Liver (tissue), 9 donors: ENCODE results near the gene CEACAM19. TPM values are rescaled to one million over a fixed set of nuclear protein-coding genes. Genes with fewer than 3 reads are reported as not detected.

Source experiments
- DNase-seq: peaks from one replicate; pipeline ENCODE4 v3.0.0-alpha.2; 2017; ENCODE audit warnings: low spot score
- H3K27ac ChIP-seq, 2 donors: one replicate each; pipeline ENCODE4 v1.7.0; 2013; ENCODE audit warnings: inconsistent platforms in 2 of 2, low read length in 2 of 2, control low read depth in 1 of 2, low read depth in 1 of 2, mild to moderate bottlenecking in 1 of 2
- H3K27me3 ChIP-seq, 4 donors: one replicate each; pipeline versions ENCODE4 v1.6.1 to v1.7.0; 2013; ENCODE audit warnings: low read length in 3 of 4, inconsistent platforms in 1 of 4, mild to moderate bottlenecking in 1 of 4, moderate library complexity in 1 of 4; ENCODE audit not compliant: control insufficient read depth in 4 of 4, insufficient read depth in 4 of 4
- H3K36me3 ChIP-seq, 4 donors: one replicate each; pipeline versions ENCODE4 v1.6.1 to v1.7.0; 2013; ENCODE audit warnings: low read length in 3 of 4, mild to moderate bottlenecking in 3 of 4, low read depth in 1 of 4, moderate library complexity in 1 of 4; ENCODE audit not compliant: control insufficient read depth in 4 of 4, insufficient read depth in 3 of 4
- H3K4me1 ChIP-seq, 4 donors: one replicate each; pipeline versions ENCODE4 v1.6.1 to v1.7.0; 2013; ENCODE audit warnings: low read length in 3 of 4, mild to moderate bottlenecking in 3 of 4, moderate library complexity in 1 of 4; ENCODE audit not compliant: control insufficient read depth in 4 of 4, insufficient read depth in 4 of 4
- H3K4me3 ChIP-seq, 3 donors: one replicate each; pipeline versions ENCODE4 v1.6.1 to v1.7.0; 2013; ENCODE audit warnings: low read length in 3 of 3, control low read depth in 1 of 3, low read depth in 1 of 3, mild to moderate bottlenecking in 1 of 3
- H3K9ac ChIP-seq, 2 donors: one replicate each; pipeline ENCODE4 v1.7.0; 2013; ENCODE audit warnings: low read length in 2 of 2, mild to moderate bottlenecking in 2 of 2, moderate library complexity in 2 of 2, control low read depth in 1 of 2, low read depth in 1 of 2
- H3K9me3 ChIP-seq, 4 donors: one replicate each; pipeline versions ENCODE4 v1.6.1 to v1.7.0; 2013; ENCODE audit warnings: low read length in 3 of 4; ENCODE audit not compliant: control insufficient read depth in 4 of 4
- ATF3 ChIP-seq: IDR thresholded peaks from 2 replicates; pipeline ENCODE4 v1.6.1; 2016; ENCODE audit warnings: antibody characterized with exemption
- EGR1 ChIP-seq, 2 donors: IDR thresholded peaks; 2 replicates each; pipeline ENCODE4 v1.6.1; 2016 to 2018; ENCODE audit warnings: antibody characterized with exemption in 2 of 2, low read depth in 2 of 2
- FOXA1 ChIP-seq: IDR thresholded peaks from 2 replicates; pipeline ENCODE4 v1.6.1; 2016; ENCODE audit warnings: antibody characterized with exemption
- FOXA2 ChIP-seq: IDR thresholded peaks from 2 replicates; pipeline ENCODE4 v1.6.1; 2016; ENCODE audit warnings: antibody characterized with exemption
- GABPA ChIP-seq, 2 donors: IDR thresholded peaks in 1 of 2; conservative IDR thresholded peaks in 1 of 2; 2 replicates each; pipeline ENCODE4 v1.6.1; 2016; ENCODE audit warnings: antibody characterized with exemption in 2 of 2, mild to moderate bottlenecking in 1 of 2, moderate library complexity in 1 of 2
- HNF4A ChIP-seq, 2 donors: conservative IDR thresholded peaks; 2 replicates each; pipeline ENCODE4 v1.6.1; 2016; ENCODE audit warnings: antibody characterized with exemption in 2 of 2, mild to moderate bottlenecking in 2 of 2
- HNF4G ChIP-seq: IDR thresholded peaks from 2 replicates; pipeline ENCODE4 v1.6.1; 2016; ENCODE audit warnings: antibody characterized with exemption
- JUND ChIP-seq, 2 donors: IDR thresholded peaks; 2 replicates each; pipeline ENCODE4 v1.6.1; 2016; ENCODE audit warnings: antibody characterized with exemption in 2 of 2
- MAX ChIP-seq: IDR thresholded peaks from 2 replicates; pipeline ENCODE4 v1.6.1; 2016; ENCODE audit warnings: antibody characterized with exemption
- NR2F2 ChIP-seq: IDR thresholded peaks from 2 replicates; pipeline ENCODE4 v1.6.1; 2016; ENCODE audit warnings: antibody characterized with exemption
- RAD21 ChIP-seq, 2 donors: IDR thresholded peaks; 2 replicates each; pipeline ENCODE4 v1.6.1; 2016; ENCODE audit warnings: antibody characterized with exemption in 2 of 2, mild to moderate bottlenecking in 2 of 2
- RXRA ChIP-seq, 2 donors: IDR thresholded peaks; 2 replicates each; pipeline ENCODE4 v1.6.1; 2017 to 2018; ENCODE audit warnings: antibody characterized with exemption in 2 of 2, mild to moderate bottlenecking in 1 of 2
- SP1 ChIP-seq: IDR thresholded peaks from 2 replicates; pipeline ENCODE4 v1.6.1; 2018; ENCODE audit warnings: antibody characterized with exemption, mild to moderate bottlenecking
- TAF1 ChIP-seq: conservative IDR thresholded peaks from 2 replicates; pipeline ENCODE4 v1.6.1; 2016; ENCODE audit warnings: antibody characterized with exemption, mild to moderate bottlenecking
- YY1 ChIP-seq: IDR thresholded peaks from 2 replicates; pipeline ENCODE4 v1.6.1; 2016; ENCODE audit warnings: antibody characterized with exemption, mild to moderate bottlenecking
- ZBTB33 ChIP-seq: IDR thresholded peaks from 2 replicates; pipeline ENCODE4 v1.6.1; 2016; ENCODE audit warnings: antibody characterized with exemption
- WGBS: extraction: QIAGEN DNeasy Blood & Tissue Kit; methylation state at CpG from one replicate; pipeline ENCODE4 v1.1.7; 2013; 5-methylcytosine and 5-hydroxymethylcytosine counted together
- polyA plus RNA-seq, 2 donors: library from polyadenylated mRNA; stranded (reverse) in 1 of 2; unstranded in 1 of 2; fragments of 200-250 nt in 1 of 2; fragments of >200 nt in 1 of 2; fragmentation: Nextera tagmentation in 1 of 2; extraction: Ambion mirVana in 1 of 2; gene quantifications; one replicate each; pipeline versions ENCODE4 v1.2.1 to v1.2.3, GENCODE V29; 2013 to 2015
- total RNA-seq, 2 donors: library from RNA; depleted of rRNA; stranded (reverse); fragments of >200 nt; gene quantifications; one replicate each; pipeline ENCODE4 v1.2.3, GENCODE V29; 2014
- TF ChIP-seq, protein P1 (sequence below): IDR thresholded peaks from 2 replicates; pipeline ENCODE4 v1.6.1; 2016; ENCODE audit warnings: antibody characterized with exemption, mild to moderate bottlenecking
- TF ChIP-seq, protein P2 (sequence below): fragments of 150-350 bp; IDR thresholded peaks from 2 replicates; pipeline ENCODE4 v1.5.1; 2017; ENCODE audit warnings: improper control_type of control experiment, low read depth, low read length; ENCODE audit not compliant: missing input control
- donor health status: healthy.
- donor health status: healthy.
- donor health status: healthy.
- donor health status: healthy.
- donor health status: healthy.

The CEACAM19 gene
- total RNA-seq (1 to 10 TPM in 1 of 2 donors, under 1 TPM in 1; 0.75 to 1.6 TPM), polyA plus RNA-seq (1 to 10 TPM in 1 of 2 donors, under 1 TPM in 1; 0.98 to 2.6 TPM)

GRCh38 chr19:44671400-44671799, at the start of gene CEACAM19:
TSS of gene CEACAM19 (plus strand) at chr19:44671482. CDS start at chr19:44671932, 450 bp downstream.
- no peak for DNase-seq
- Histone ChIP-seq H3K4me3 (no peak within 1 kb of the TSS), H3K9me3 (no peaks in the 10 kb centered on the region), H3K9ac (no peak within 1 kb of the TSS), H3K27ac (no peak within 1 kb of the TSS), H3K36me3 (peaks cover 0 to 4% (median 1%) of the 10 kb centered on the region in 4 donors), H3K4me1 (no peaks in the 10 kb centered on the region), H3K27me3 (no peaks in the 10 kb centered on the region)
- TF ChIP-seq ZBTB33 (no peak), HNF4A (conservative IDR thresholded peaks at IDR 0.05) (no peak), TAF1 (no peak), FOXA1 (no peak), GABPA (IDR thresholded peaks at IDR 0.05 in 1 of 2, conservative IDR thresholded peaks at IDR 0.05 in 1 of 2) (no peak), SP1 (no peak), RXRA (IDR thresholded peaks at IDR 0.05) (no peak), MAX (no peak), EGR1 (IDR thresholded peaks at IDR 0.05; ENCODE audit: low read depth in 2 of 2) (no peak)
- WGBS: 93% methylated on average over 2 of the region's 2 CpGs

- Histone ChIP-seq H3K27ac (no peak overlapping the region), H3K4me3 (no peak overlapping the region), H3K4me1 (peaks cover 6 to 11% (median 10%) of the 10 kb centered on the region in 4 donors), H3K9me3 (no peaks in the 10 kb centered on the region), H3K36me3 (peaks cover 0 to 3% (median 0%) of the 10 kb centered on the region in 4 donors), H3K27me3 (no peaks in the 10 kb centered on the region), H3K9ac (no peak overlapping the region)
- no peak for DNase-seq
- TF ChIP-seq ZBTB33 (no peak), NR2F2 (no peak), MAX (no peak), RAD21 (IDR thresholded peaks at IDR 0.05) (no peak), ATF3 (no peak), JUND (IDR thresholded peaks at IDR 0.05) (no peak), HNF4A (conservative IDR thresholded peaks at IDR 0.05) (no peak), TAF1 (no peak), HNF4G (no peak), EGR1 (IDR thresholded peaks at IDR 0.05; ENCODE audit: low read depth in 2 of 2) (no peak), FOXA2 (no peak), SP1 (no peak), RXRA (IDR thresholded peaks at IDR 0.05) (no peak), YY1 (no peak), FOXA1 (no peak), GABPA (IDR thresholded peaks at IDR 0.05 in 1 of 2, conservative IDR thresholded peaks at IDR 0.05 in 1 of 2) (no peak)
- TF ChIP-seq, protein P1, sequence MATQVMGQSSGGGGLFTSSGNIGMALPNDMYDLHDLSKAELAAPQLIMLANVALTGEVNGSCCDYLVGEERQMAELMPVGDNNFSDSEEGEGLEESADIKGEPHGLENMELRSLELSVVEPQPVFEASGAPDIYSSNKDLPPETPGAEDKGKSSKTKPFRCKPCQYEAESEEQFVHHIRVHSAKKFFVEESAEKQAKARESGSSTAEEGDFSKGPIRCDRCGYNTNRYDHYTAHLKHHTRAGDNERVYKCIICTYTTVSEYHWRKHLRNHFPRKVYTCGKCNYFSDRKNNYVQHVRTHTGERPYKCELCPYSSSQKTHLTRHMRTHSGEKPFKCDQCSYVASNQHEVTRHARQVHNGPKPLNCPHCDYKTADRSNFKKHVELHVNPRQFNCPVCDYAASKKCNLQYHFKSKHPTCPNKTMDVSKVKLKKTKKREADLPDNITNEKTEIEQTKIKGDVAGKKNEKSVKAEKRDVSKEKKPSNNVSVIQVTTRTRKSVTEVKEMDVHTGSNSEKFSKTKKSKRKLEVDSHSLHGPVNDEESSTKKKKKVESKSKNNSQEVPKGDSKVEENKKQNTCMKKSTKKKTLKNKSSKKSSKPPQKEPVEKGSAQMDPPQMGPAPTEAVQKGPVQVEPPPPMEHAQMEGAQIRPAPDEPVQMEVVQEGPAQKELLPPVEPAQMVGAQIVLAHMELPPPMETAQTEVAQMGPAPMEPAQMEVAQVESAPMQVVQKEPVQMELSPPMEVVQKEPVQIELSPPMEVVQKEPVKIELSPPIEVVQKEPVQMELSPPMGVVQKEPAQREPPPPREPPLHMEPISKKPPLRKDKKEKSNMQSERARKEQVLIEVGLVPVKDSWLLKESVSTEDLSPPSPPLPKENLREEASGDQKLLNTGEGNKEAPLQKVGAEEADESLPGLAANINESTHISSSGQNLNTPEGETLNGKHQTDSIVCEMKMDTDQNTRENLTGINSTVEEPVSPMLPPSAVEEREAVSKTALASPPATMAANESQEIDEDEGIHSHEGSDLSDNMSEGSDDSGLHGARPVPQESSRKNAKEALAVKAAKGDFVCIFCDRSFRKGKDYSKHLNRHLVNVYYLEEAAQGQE: no peak
- TF ChIP-seq, protein P2, sequence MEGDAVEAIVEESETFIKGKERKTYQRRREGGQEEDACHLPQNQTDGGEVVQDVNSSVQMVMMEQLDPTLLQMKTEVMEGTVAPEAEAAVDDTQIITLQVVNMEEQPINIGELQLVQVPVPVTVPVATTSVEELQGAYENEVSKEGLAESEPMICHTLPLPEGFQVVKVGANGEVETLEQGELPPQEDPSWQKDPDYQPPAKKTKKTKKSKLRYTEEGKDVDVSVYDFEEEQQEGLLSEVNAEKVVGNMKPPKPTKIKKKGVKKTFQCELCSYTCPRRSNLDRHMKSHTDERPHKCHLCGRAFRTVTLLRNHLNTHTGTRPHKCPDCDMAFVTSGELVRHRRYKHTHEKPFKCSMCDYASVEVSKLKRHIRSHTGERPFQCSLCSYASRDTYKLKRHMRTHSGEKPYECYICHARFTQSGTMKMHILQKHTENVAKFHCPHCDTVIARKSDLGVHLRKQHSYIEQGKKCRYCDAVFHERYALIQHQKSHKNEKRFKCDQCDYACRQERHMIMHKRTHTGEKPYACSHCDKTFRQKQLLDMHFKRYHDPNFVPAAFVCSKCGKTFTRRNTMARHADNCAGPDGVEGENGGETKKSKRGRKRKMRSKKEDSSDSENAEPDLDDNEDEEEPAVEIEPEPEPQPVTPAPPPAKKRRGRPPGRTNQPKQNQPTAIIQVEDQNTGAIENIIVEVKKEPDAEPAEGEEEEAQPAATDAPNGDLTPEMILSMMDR: no peak
- 73% methylated on average over 5 of the region's 5 CpGs for WGBS
Observed at GRCh38 chr19:44623080-44623479, 48.2 kb upstream of the CEACAM19 start.
